GM12874 (cell line): ENCODE results near the gene RIC1.

Experiments
- TF ChIP-seq, protein P1 (sequence below): IDR thresholded peaks from 2 replicates; pipeline ENCODE4 v1.5.1; 2011; ENCODE audit warnings: low read depth, mild to moderate bottlenecking, control low read depth, low read length, moderate library complexity; ENCODE audit not compliant: insufficient read depth

The RIC1 gene

GRCh38 chr9:5671711-5672353 is 42.9 kb downstream of the RIC1 start:
- TF ChIP-seq, protein P1, sequence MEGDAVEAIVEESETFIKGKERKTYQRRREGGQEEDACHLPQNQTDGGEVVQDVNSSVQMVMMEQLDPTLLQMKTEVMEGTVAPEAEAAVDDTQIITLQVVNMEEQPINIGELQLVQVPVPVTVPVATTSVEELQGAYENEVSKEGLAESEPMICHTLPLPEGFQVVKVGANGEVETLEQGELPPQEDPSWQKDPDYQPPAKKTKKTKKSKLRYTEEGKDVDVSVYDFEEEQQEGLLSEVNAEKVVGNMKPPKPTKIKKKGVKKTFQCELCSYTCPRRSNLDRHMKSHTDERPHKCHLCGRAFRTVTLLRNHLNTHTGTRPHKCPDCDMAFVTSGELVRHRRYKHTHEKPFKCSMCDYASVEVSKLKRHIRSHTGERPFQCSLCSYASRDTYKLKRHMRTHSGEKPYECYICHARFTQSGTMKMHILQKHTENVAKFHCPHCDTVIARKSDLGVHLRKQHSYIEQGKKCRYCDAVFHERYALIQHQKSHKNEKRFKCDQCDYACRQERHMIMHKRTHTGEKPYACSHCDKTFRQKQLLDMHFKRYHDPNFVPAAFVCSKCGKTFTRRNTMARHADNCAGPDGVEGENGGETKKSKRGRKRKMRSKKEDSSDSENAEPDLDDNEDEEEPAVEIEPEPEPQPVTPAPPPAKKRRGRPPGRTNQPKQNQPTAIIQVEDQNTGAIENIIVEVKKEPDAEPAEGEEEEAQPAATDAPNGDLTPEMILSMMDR, result no peak

- TF ChIP-seq, protein P1, result no peak
These were observed 55.2 kb downstream of the RIC1 start for GRCh38 chr9:5684101-5684500.

DNA sequence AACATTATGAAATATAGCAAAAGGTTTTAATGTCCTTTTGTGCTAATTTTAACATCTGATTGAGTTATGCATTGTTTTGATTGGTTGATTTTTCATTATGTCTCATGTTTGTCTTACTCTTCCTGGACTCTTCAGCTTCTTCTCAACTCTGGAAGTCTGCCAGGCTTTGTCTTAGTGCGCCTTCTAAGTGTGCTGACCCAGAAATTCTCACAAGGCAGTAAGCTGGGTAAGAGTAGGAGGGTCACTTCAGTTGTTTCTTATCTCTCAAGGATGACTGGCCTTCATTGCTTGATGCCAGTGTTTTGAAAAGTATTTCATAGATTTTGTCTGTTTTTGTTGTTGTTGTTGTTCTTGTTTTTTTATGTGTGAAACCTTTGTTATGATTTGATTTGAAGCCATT is 59.2 kb downstream of the RIC1 start:
- TF ChIP-seq, protein P1, result no peak

- TF ChIP-seq, protein P1, result no peak
These were observed 61.4 kb downstream of the RIC1 start for GRCh38 chr9:5690278-5690677.

- TF ChIP-seq, protein P1, result no peak
These were observed 67.0 kb downstream of the RIC1 start for GRCh38 chr9:5695860-5696259.

- TF ChIP-seq, protein P1, result no peak
These were observed 68.0 kb downstream of the RIC1 start for GRCh38 chr9:5696884-5697283.

DNA sequence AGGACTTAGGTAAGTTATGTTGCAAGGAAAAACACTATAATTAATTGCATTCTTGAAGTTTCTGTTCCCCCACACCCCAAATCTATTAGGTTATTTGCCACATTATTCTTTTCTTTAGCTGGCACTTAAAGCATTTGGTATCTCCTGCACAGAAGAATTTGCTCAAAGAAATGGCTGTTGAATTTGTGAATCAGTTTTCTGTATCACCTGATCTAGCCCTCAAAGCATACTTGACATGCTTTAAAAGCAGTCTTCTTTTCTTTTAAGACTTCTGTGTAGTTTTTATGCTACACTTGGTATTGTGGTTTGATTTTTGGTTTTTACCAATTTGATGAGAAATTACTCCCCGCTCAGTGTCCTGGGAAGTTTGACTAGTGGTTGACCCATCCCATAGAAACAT is 69.1 kb downstream of the RIC1 start:
- TF ChIP-seq, protein P1, result no peak
